Bronchial epithelial cell (primary cell): ENCODE results near the gene NHEJ1. TPM values are rescaled to one million over a fixed set of nuclear protein-coding genes. Genes with fewer than 3 reads are reported as not detected.

ENCODE experiments used
- DNase-seq: peaks from one replicate; pipeline ENCODE4 v3.0.0-alpha.2; 2010; ENCODE audit warnings: low read depth
- FAIRE-seq: peaks from 2 replicates; lab custom pipeline; 2011; peaks lifted over from hg19 to GRCh38; lab: Jason Lieb, UNC
- H3K27me3 ChIP-seq: 2 replicates; pipeline ENCODE4 v1.5.1; 2011; ENCODE audit warnings: low read length; ENCODE audit not compliant: control insufficient read depth, insufficient read depth
- H3K36me3 ChIP-seq: 2 replicates; pipeline ENCODE4 v1.5.1; 2011; ENCODE audit warnings: low read length; ENCODE audit not compliant: control insufficient read depth, insufficient read depth
- H3K4me3 ChIP-seq: 2 replicates; pipeline ENCODE4 v1.5.1; 2011; ENCODE audit warnings: mild to moderate bottlenecking, low read depth, low read length, control low read depth
- total RNA-seq: library from RNA; depleted of rRNA; stranded (reverse); fragments of >200 nt; gene quantifications from 2 replicates; pipeline ENCODE4 v1.2.1, GENCODE V29; 2014
- TF ChIP-seq, protein P1 (sequence below): IDR thresholded peaks from 2 replicates; pipeline ENCODE4 v1.5.1; 2011; ENCODE audit warnings: mild to moderate bottlenecking, moderate library complexity, low read length, control low read depth, inconsistent platforms; ENCODE audit not compliant: insufficient read depth, severe bottlenecking

The NHEJ1 gene
- total RNA-seq, 1 donor from 2014 or later = 22.1 TPM

DNA sequence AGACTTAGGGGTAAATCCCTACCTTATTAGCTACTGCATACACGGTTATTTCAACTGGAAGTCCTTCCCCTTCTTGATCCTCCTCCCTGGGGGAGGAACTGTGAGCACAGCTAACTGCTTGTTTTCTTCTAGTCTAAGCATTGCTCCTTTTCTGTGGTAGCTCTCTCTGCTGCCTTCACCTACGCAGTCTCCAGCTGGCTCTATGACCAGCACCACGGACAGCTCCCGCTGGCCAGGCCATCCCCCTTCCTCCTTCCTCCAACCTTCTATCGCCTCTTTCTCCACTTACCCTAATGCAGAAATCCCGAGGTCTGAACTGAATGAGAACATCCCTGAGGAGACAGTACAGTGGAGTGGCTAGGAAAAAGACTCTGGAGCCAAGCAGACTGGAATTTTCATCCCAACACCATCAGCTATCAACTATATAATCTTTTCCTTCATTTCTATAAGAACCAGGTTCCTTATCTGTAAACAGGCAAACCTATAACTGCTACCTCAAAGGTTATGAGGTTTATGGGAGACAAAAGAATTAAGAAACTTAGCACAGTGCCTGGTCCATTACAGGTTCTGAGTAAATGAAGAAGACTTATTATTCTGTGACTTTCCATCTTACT, 114.6 kb downstream of the NHEJ1 start:
- DNase-seq = peak; percentile 18
- peak; percentile 89 for FAIRE-seq
- no peak overlapping the region for H3K4me3 ChIP-seq
- no peaks in the 10 kb centered on the region for H3K27me3 ChIP-seq
- H3K36me3 ChIP-seq = no peaks in the 10 kb centered on the region
- TF ChIP-seq, protein P1, sequence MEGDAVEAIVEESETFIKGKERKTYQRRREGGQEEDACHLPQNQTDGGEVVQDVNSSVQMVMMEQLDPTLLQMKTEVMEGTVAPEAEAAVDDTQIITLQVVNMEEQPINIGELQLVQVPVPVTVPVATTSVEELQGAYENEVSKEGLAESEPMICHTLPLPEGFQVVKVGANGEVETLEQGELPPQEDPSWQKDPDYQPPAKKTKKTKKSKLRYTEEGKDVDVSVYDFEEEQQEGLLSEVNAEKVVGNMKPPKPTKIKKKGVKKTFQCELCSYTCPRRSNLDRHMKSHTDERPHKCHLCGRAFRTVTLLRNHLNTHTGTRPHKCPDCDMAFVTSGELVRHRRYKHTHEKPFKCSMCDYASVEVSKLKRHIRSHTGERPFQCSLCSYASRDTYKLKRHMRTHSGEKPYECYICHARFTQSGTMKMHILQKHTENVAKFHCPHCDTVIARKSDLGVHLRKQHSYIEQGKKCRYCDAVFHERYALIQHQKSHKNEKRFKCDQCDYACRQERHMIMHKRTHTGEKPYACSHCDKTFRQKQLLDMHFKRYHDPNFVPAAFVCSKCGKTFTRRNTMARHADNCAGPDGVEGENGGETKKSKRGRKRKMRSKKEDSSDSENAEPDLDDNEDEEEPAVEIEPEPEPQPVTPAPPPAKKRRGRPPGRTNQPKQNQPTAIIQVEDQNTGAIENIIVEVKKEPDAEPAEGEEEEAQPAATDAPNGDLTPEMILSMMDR = no peak

DNA sequence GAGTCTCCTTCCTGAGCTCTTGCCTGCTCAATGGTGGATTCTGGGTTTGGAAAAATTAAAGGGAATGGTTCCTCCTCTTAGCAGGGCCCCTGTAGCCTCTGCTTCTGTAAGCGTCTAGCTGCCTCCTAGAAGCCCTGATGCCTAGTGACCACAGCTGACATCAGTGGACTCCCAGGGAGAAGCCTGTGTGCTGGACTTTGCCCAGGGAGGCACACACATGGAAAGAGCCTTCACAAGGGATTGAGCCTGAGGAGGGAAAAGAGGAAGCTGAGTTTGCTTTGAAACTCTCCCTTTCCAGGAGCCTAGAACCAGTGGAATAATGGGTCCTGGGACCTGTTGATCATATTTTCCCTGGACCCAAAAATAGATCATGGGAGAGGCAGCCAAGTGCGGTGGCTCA, 117.9 kb downstream of the NHEJ1 start:
- Histone ChIP-seq H3K36me3 (no peaks in the 10 kb centered on the region), H3K27me3 (peaks cover 4% of the 10 kb centered on the region), H3K4me3 (no peak overlapping the region)
- TF ChIP-seq, protein P1 = no peak
- no peak for DNase-seq
- no peak for FAIRE-seq

DNA sequence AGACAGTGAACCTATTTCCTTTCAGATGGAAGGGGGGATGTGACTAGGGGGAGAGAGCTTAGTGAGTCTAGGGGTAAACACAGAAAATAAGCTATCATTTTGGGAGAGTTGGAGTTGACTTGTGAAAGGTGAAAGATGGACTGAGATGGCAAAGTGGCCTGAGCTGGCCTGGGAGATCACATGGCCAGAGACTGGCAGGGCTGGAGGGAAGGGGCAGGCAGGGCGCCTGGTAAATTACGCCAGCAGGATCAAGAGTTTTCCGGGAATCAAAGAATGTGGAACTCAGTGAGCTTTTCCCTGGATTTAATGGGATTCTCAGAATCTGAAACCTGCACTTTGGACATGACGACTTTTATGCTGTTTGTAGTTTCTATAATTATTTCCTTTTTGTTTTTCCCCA, 118.5 kb downstream of the NHEJ1 start:
- H3K36me3 ChIP-seq = no peaks in the 10 kb centered on the region
- H3K27me3 ChIP-seq = peaks cover 4% of the 10 kb centered on the region
- TF ChIP-seq, protein P1 = no peak

DNA sequence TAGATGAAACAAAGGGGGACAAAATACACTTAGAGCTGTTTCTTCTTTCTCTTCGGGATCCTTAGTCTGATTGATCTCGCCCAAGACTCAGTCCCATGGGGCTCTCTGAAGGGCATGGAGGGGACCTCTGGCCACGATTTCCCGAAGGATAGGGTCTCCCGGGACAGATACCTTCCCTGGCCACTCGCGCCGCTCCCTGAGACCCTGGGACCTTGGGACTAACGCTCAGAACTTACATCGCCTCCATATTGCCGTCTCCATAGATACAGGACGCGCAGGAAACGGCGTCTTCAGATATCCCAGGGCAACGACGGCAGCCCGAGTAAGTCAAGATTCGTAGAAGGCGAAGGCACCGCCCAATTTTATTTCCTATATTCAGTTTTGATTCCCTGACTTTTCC, 119.4 kb downstream of the NHEJ1 start, which contains the start of gene CFAP65:
Gene CFAP65 (minus strand): TSS at position 265 of the 400 bp plus-strand sequence. CDS start 2,468 bp downstream, outside the sequence.
- FAIRE-seq (no peak), DNase-seq (peak; percentile 44)
- TF ChIP-seq, protein P1 = no peak
- Histone ChIP-seq H3K4me3 (peak within 1 kb of the TSS; percentile 19), H3K27me3 (peaks cover 4% of the 10 kb centered on the region), H3K36me3 (no peaks in the 10 kb centered on the region)

More for the DNA sequence above, 118.5 kb downstream of the NHEJ1 start:
- no peak overlapping the region for H3K4me3 ChIP-seq
- no peak for FAIRE-seq
- no peak for DNase-seq

DNA sequence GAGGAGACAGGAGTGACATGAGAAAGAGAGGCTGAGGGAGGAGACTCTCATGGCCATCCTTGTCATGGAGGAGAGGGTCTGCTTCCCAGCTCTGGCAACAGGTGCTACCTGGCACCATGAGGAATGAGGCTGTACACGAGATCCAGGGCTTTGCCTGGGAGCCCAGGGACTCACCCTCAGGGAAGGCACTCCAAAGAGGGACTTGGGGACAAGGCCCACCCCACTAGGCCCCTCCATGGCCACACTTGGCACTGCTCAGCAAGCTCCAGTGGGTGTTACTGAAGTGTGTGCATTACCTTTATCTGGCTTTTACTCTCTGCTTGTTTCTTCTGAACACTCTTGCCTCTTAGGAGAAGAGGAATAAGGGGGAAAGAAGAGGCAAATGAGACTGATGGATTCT, 122.0 kb downstream of the NHEJ1 start:
- FAIRE-seq (no peak), DNase-seq (no peak)
- TF ChIP-seq, protein P1 = no peak
- Histone ChIP-seq H3K4me3 (no peak overlapping the region), H3K36me3 (no peaks in the 10 kb centered on the region), H3K27me3 (peaks cover 6% of the 10 kb centered on the region)
